EL (cell line): ENCODE results near the gene STK26.
"Not testable (repeated sequence)": the region's sequence is repeated elsewhere in the genome, so short reads cannot be mapped to it uniquely, and the experiment has no call there.

Experiments
- DNase-seq: peaks from one replicate; pipeline ENCODE4 v3.0.0-alpha.2; 2016

Gene STK26

GRCh38 chrX:132040066-132040465 is 17.0 kb downstream of the STK26 start:
- no peak for DNase-seq

- no peak for DNase-seq
Measured at GRCh38 chrX:132041015-132041414, 17.9 kb downstream of the STK26 start.

- DNase-seq, result no peak
Measured at GRCh38 chrX:132043977-132044376, 20.9 kb downstream of the STK26 start.

GRCh38 chrX:132044953-132045352 is 21.9 kb downstream of the STK26 start:
- DNase-seq, result no peak

GRCh38 chrX:132045456-132045855 is 22.4 kb downstream of the STK26 start:
- DNase-seq, result no peak

- no peak for DNase-seq
Measured at GRCh38 chrX:132046533-132046932, 23.4 kb downstream of the STK26 start.

- not testable (repeated sequence) for DNase-seq
Measured at GRCh38 chrX:132051778-132052177, 28.7 kb downstream of the STK26 start.

- DNase-seq, result no peak
Measured at GRCh38 chrX:132058050-132058449, 34.9 kb downstream of the STK26 start.

- DNase-seq, result no peak
Measured at GRCh38 chrX:132058975-132059374, 35.9 kb downstream of the STK26 start.

GRCh38 chrX:132059973-132060540 is 37.0 kb downstream of the STK26 start:
- DNase-seq, result no peak

GRCh38 chrX:132063334-132063733 is 40.2 kb downstream of the STK26 start:
- DNase-seq, result no peak

- no peak for DNase-seq
Measured at GRCh38 chrX:132063862-132064261, 40.8 kb downstream of the STK26 start.

GRCh38 chrX:132068405-132068804 is 45.3 kb downstream of the STK26 start:
- DNase-seq, result no peak

- DNase-seq, result no peak
Measured at GRCh38 chrX:132071254-132071653, 48.2 kb downstream of the STK26 start.

GRCh38 chrX:132077414-132077813 is 54.3 kb downstream of the STK26 start:
- no peak for DNase-seq

GRCh38 chrX:132077912-132078311 is 54.8 kb downstream of the STK26 start:
- no peak for DNase-seq

- no peak for DNase-seq
Measured at GRCh38 chrX:132085786-132086185, 62.7 kb downstream of the STK26 start.

- DNase-seq, result peak; percentile 14
Measured at GRCh38 chrX:132086672-132087071, 63.6 kb downstream of the STK26 start.

GRCh38 chrX:132088864-132089263 is 65.8 kb downstream of the STK26 start:
- DNase-seq, result no peak

GRCh38 chrX:132090403-132091159 is 67.5 kb downstream of the STK26 start:
- no peak for DNase-seq

GRCh38 chrX:132092439-132093065 is 69.5 kb downstream of the STK26 start:
- DNase-seq, result peak; percentile 39

GRCh38 chrX:132093239-132093860 is 70.2 kb downstream of the STK26 start:
- DNase-seq, result no peak

- DNase-seq, result no peak
Measured at GRCh38 chrX:132094164-132094563, 71.1 kb downstream of the STK26 start.

GRCh38 chrX:132098704-132099103 is 75.6 kb downstream of the STK26 start:
- DNase-seq, result not testable (repeated sequence)
